NB4 (cell line): ENCODE measurements around the gene ACIN1.

Source experiments
- CTCF ChIP-seq: IDR thresholded peaks from one replicate; pipeline ENCODE4 v1.5.1; 2012; ENCODE audit warnings: low read depth, low read length
- MAX ChIP-seq: IDR thresholded peaks from 2 replicates; pipeline ENCODE4 v1.6.1; 2011; ENCODE audit warnings: low read depth, low read length
- POLR2A ChIP-seq: IDR thresholded peaks from 2 replicates; pipeline ENCODE4 v1.6.1; 2011; ENCODE audit warnings: mild to moderate bottlenecking; ENCODE audit not compliant: insufficient read length; ENCODE audit errors: extremely low read depth

- no peak for TF ChIP-seq POLR2A
- no peak for TF ChIP-seq MAX
- no peak for TF ChIP-seq CTCF
These were observed 27.8 kb downstream of the ACIN1 start for GRCh38 chr14:23066855-23067744.
